Measurements from ENCODE around the gene DDX59.

DNA sequence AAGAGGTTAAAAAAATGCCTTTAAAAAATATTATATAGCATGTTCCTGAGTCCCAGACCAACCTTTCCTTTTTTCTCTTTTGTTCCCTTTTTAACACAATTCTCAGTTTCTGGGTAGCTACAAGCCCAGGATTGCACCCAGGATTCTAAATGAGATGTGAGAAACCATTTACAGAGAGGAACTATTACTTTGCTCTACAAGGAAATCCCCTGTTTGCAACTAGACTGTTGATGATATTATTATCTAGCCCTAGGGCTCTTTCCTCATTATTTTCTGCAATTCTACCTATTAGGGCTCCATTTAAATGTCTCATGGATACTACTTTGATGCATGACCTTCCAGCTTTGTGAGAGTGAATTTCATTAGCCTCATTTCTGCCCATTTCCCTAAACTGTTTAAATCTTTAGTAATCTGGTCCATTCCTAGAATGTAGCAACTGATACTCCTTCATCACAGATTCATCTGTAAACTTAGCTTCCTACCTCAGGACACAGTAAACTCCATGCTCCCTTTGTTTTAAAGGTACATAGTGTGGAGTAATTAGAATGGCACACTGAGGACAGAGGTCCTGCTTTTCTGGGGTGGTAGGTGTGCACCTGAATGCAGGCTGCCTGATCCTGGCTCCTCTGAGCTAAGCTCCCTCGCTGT is 42.0 kb downstream of the DDX59 start:
- TF ChIP-seq, protein P1, sequence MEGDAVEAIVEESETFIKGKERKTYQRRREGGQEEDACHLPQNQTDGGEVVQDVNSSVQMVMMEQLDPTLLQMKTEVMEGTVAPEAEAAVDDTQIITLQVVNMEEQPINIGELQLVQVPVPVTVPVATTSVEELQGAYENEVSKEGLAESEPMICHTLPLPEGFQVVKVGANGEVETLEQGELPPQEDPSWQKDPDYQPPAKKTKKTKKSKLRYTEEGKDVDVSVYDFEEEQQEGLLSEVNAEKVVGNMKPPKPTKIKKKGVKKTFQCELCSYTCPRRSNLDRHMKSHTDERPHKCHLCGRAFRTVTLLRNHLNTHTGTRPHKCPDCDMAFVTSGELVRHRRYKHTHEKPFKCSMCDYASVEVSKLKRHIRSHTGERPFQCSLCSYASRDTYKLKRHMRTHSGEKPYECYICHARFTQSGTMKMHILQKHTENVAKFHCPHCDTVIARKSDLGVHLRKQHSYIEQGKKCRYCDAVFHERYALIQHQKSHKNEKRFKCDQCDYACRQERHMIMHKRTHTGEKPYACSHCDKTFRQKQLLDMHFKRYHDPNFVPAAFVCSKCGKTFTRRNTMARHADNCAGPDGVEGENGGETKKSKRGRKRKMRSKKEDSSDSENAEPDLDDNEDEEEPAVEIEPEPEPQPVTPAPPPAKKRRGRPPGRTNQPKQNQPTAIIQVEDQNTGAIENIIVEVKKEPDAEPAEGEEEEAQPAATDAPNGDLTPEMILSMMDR (IDR thresholded peaks at IDR 0.05; ENCODE audit: borderline replicate concordance, extremely low read depth, low read length, poor library complexity, severe bottlenecking) = no peak
- no peak for TF ChIP-seq EZH2 (IDR thresholded peaks at IDR 0.05; ENCODE audit: borderline replicate concordance, low read depth, low read length, severe bottlenecking)

All from DND-41 (cell line).